Stimulated activated CD4-positive, alpha-beta T cell treated with anti-CD3 and anti-CD28 coated beads, TNF-alpha, amount 100 ng/mL, for 24 hours (primary cell): ENCODE results near the gene FRMD4A.

Experiments used
- DNase-seq, 3 experiments: peaks; one replicate each; pipeline ENCODE4 v3.0.0-alpha.2; 2020; ENCODE audit warnings: low read depth in 3 of 3

Gene FRMD4A

GRCh38 chr10:13615650-13616300 lies 714.9 kb downstream of the FRMD4A start:
- DNase-seq, result no peak

- DNase-seq, result no peak
Observed at GRCh38 chr10:13614530-13615332, 716.0 kb downstream of the FRMD4A start.

GRCh38 chr10:13613519-13613918 lies 717.2 kb downstream of the FRMD4A start:
- no peak for DNase-seq

- DNase-seq, result no peak
Observed at GRCh38 chr10:13612654-13613373, 717.9 kb downstream of the FRMD4A start.

GRCh38 chr10:13608246-13608853 lies 722.4 kb downstream of the FRMD4A start:
- DNase-seq, result no peak

- no peak for DNase-seq
Observed at GRCh38 chr10:13604357-13605040, 726.2 kb downstream of the FRMD4A start.

GRCh38 chr10:13597909-13598308 lies 732.8 kb downstream of the FRMD4A start:
- no peak for DNase-seq

- no peak for DNase-seq
Observed at GRCh38 chr10:13594641-13595040, 736.1 kb downstream of the FRMD4A start.
